Mononuclear cell (primary cell): Measurements from ENCODE around the gene CYP2C19. TPM values are rescaled to one million over a fixed set of nuclear protein-coding genes. Genes with fewer than 3 reads are reported as not detected.
"Not testable (repeated sequence)": the region's sequence is repeated elsewhere in the genome, so short reads cannot be mapped to it uniquely, and the experiment has no call there.

ENCODE experiments used
- H3K27me3 ChIP-seq: 2 replicates; pipeline ENCODE4 v1.6.0; 2011; ENCODE audit warnings: low read length, control low read depth; ENCODE audit not compliant: insufficient read depth
- H3K4me1 ChIP-seq: 2 replicates; pipeline ENCODE4 v1.5.1; 2011; ENCODE audit warnings: mild to moderate bottlenecking, low read length, control low read depth; ENCODE audit not compliant: insufficient read depth
- H3K4me3 ChIP-seq: 2 replicates; pipeline ENCODE4 v1.5.1; 2011; ENCODE audit warnings: mild to moderate bottlenecking, low read length, moderate library complexity
- H3K9me3 ChIP-seq: 2 replicates; pipeline ENCODE4 v1.5.1; 2011; ENCODE audit warnings: low read depth, mild to moderate bottlenecking, control low read depth, low read length
- total RNA-seq: library from RNA; depleted of rRNA; stranded (reverse); fragments of >200 nt; gene quantifications from one replicate; pipeline ENCODE4 v1.2.3, GENCODE V29; 2012

CYP2C19 gene
- total RNA-seq = not detected

DNA sequence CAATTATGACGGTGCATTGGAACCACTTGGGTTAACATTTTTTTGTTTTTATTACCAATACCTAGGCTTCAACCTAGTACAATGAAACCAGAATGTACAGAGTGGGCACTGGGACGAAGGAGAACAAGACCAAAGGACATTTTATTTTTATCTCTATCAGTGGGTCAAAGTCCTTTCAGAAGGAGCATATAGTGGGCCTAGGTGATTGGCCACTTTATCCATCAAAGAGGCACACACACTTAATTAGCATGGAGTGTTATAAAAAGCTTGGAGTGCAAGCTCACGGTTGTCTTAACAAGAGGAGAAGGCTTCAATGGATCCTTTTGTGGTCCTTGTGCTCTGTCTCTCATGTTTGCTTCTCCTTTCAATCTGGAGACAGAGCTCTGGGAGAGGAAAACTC lies at the start of gene CYP2C19:
Gene CYP2C19, plus strand, starts transcription at position 289 of the 400 bp plus-strand sequence. Its CDS starts 25 bp downstream, at position 314.
- Histone ChIP-seq H3K4me3 (no peak within 1 kb of the TSS), H3K27me3 (no peaks in the 10 kb centered on the region), H3K9me3 (no peaks in the 10 kb centered on the region), H3K4me1 (no peaks in the 10 kb centered on the region)

DNA sequence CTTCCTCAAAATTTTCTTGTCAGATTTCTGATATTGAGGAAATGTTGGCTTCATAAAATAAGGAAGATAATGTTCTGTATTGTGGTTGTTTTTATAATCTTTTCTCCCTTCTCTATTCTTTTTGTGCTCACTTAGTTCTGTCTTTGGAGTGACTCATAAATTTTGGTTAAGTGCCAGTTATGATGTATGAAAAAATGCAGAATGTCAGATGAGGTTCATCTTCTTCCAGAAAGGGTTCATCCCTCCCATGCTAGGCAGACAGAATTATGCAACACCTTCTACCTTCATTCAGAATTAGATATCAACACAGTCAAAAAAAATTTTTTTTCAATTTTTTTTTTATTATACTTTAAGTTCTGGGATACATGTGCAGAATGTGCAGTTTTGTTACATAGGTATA lies 36.6 kb upstream of the CYP2C19 start:
- no peak overlapping the region for H3K4me3 ChIP-seq
- H3K4me1 ChIP-seq = no peaks in the 10 kb centered on the region
- H3K9me3 ChIP-seq = no peaks in the 10 kb centered on the region
- H3K27me3 ChIP-seq = no peaks in the 10 kb centered on the region

DNA sequence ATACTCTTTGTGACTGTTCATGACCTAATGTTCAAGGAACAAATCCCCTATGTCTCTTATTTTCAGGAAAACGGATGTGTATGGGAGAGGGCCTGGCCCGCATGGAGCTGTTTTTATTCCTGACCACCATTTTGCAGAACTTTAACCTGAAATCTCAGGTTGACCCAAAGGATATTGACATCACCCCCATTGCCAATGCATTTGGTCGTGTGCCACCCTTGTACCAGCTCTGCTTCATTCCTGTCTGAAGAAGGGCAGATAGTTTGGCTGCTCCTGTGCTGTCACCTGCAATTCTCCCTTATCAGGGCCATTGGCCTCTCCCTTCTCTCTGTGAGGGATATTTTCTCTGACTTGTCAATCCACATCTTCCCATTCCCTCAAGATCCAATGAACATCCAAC lies 27.3 kb upstream of the CYP2C19 start:
- no peaks in the 10 kb centered on the region for H3K4me1 ChIP-seq
- no peaks in the 10 kb centered on the region for H3K9me3 ChIP-seq
- H3K27me3 ChIP-seq = no peaks in the 10 kb centered on the region
- no peak overlapping the region for H3K4me3 ChIP-seq

GRCh38 chr10:94738588-94738987 lies 23.9 kb upstream of the CYP2C19 start:
- Histone ChIP-seq H3K9me3 (no peaks in the 10 kb centered on the region), H3K4me1 (no peaks in the 10 kb centered on the region), H3K4me3 (no peak overlapping the region), H3K27me3 (no peaks in the 10 kb centered on the region)

DNA sequence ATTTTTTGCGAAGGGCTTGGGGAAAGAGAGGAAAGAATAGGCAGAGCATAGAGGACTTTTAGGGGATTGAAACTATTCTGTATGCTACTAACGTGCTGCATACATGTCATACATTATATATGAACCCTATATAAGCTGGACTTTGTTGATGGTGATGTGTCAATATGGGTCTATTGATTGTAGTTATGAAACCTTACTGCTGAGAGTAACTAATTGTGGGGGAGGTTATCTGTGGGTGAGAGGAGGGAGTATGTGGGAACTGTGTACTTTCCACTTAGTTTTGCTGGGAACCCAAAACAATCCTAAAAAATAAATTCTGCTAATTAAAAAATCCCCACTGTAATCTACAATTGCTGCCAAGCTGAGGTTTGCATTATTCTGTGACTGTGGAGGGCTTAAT lies 15.3 kb upstream of the CYP2C19 start:
- Histone ChIP-seq H3K4me1 (no peaks in the 10 kb centered on the region), H3K27me3 (no peaks in the 10 kb centered on the region), H3K9me3 (no peaks in the 10 kb centered on the region), H3K4me3 (no peak overlapping the region)

- no peaks in the 10 kb centered on the region for H3K27me3 ChIP-seq
- H3K4me1 ChIP-seq = no peaks in the 10 kb centered on the region
- H3K9me3 ChIP-seq = no peaks in the 10 kb centered on the region
- H3K4me3 ChIP-seq = no peak overlapping the region
Measured at GRCh38 chr10:94747838-94748237, 14.6 kb upstream of the CYP2C19 start.

DNA sequence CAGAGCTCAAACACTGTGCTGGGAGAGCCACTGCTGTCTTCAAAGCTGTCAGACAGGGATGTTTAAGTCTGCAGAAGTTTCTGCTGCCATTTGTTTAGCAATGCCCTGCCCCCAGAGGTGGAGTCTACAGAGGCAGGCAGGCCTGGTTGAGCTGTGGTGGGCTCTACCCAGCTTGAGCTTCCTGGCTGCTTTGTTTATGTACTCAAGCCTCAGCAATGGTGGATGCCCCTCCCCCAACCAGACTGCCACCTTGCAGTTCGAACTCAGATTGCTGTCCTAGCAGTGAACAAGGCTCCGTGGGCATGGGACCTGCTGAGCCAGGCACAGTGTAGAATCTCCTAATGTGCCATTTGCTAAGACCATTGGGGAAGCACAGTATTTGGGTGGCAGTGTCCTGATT lies 4.6 kb upstream of the CYP2C19 start:
- H3K4me3 ChIP-seq = no peak overlapping the region
- H3K4me1 ChIP-seq = no peaks in the 10 kb centered on the region
- H3K9me3 ChIP-seq = no peaks in the 10 kb centered on the region
- H3K27me3 ChIP-seq = no peaks in the 10 kb centered on the region

GRCh38 chr10:94760586-94761178 lies 1.8 kb upstream of the CYP2C19 start:
- Histone ChIP-seq H3K4me1 (no peaks in the 10 kb centered on the region), H3K4me3 (no peak overlapping the region), H3K27me3 (no peaks in the 10 kb centered on the region), H3K9me3 (no peaks in the 10 kb centered on the region)

GRCh38 chr10:94775425-94775824 lies 12.9 kb downstream of the CYP2C19 start:
- not testable (repeated sequence) for H3K4me1 ChIP-seq, H3K9me3 ChIP-seq, H3K4me3 ChIP-seq, H3K27me3 ChIP-seq

GRCh38 chr10:94777886-94778458 lies 15.5 kb downstream of the CYP2C19 start:
- Histone ChIP-seq H3K4me3 (no peak overlapping the region), H3K4me1 (no peaks in the 10 kb centered on the region), H3K27me3 (no peaks in the 10 kb centered on the region), H3K9me3 (no peaks in the 10 kb centered on the region)

- no peaks in the 10 kb centered on the region for H3K4me1 ChIP-seq
- H3K27me3 ChIP-seq = no peaks in the 10 kb centered on the region
- H3K4me3 ChIP-seq = no peak overlapping the region
- H3K9me3 ChIP-seq = no peaks in the 10 kb centered on the region
Measured at GRCh38 chr10:94780844-94781243, 18.4 kb downstream of the CYP2C19 start.

GRCh38 chr10:94784256-94784655 lies 21.8 kb downstream of the CYP2C19 start:
- no peaks in the 10 kb centered on the region for H3K27me3 ChIP-seq
- H3K4me1 ChIP-seq = no peaks in the 10 kb centered on the region
- no peaks in the 10 kb centered on the region for H3K9me3 ChIP-seq
- H3K4me3 ChIP-seq = no peak overlapping the region

DNA sequence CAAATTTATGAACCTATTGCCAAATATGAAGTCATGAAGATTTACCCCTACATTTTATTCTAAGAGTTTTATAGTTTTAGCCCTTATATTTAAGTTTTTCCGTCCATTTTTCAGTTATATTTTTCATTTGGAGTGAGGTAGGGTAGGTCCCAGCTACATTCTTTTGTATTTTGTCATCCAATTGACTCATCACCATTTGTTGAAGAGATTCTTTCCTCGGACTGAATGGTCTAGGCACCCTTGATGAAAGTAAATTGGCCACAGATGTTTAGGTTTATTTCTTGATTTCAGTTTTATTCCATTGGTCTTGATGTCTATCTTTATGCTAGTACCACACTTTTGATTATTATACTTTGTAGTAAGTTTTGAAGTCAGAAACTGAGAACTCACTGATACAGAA lies 22.7 kb downstream of the CYP2C19 start:
- H3K9me3 ChIP-seq = no peaks in the 10 kb centered on the region
- no peaks in the 10 kb centered on the region for H3K27me3 ChIP-seq
- H3K4me3 ChIP-seq = no peak overlapping the region
- H3K4me1 ChIP-seq = no peaks in the 10 kb centered on the region

DNA sequence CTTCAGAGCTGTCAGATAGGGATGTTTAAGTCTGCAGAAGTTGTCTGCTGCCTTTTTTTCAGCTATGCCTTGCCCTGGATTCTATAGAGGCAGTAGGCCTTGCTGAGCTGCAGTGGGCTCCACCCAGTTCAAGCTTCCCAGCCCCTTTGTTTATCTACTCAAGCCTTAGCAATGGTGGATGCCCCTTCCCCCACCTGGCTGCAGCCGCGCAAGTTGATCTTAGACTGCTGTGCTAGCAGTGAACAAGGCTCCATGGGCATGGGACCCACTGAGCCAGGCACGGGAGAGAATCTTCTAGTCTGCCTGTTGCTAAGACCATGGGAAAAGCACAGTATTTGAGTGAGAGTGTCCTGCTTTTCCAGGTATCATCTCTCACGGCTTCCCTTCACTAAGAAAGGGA lies 38.1 kb downstream of the CYP2C19 start:
- H3K4me1 ChIP-seq, H3K4me3 ChIP-seq, H3K27me3 ChIP-seq, H3K9me3 ChIP-seq: not testable (repeated sequence)

DNA sequence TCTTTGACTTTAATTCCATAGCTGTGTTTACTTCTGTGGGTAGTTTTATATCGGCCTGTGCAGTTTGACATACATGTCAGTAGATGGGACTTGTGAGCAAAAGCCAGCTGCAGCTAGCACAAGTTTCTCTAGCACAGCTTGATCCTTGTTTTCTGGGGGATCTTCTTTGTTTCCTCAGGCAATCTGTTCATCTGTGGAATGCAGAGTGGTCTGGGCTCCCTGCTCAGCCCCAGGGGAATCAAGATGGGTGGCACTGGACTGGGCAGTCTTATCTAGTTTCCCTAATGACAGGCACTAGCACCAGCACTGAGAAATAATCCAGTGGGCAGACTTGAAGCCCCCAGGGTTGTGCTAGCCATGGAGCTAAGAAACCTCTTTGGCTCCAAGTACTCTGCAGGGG lies 40.8 kb downstream of the CYP2C19 start:
- H3K27me3 ChIP-seq = no peaks in the 10 kb centered on the region
- no peaks in the 10 kb centered on the region for H3K4me1 ChIP-seq
- no peak overlapping the region for H3K4me3 ChIP-seq
- no peaks in the 10 kb centered on the region for H3K9me3 ChIP-seq

GRCh38 chr10:94830025-94830424 lies 67.5 kb downstream of the CYP2C19 start:
- H3K4me1 ChIP-seq, H3K9me3 ChIP-seq, H3K4me3 ChIP-seq, H3K27me3 ChIP-seq: not testable (repeated sequence)
